WI38 (cell line): ENCODE data around the gene MDC1.

Experiments used
- H3K4me3 ChIP-seq: 2 replicates; pipeline ENCODE4 v1.5.1; 2011; ENCODE audit warnings: low read depth, mild to moderate bottlenecking, control low read depth, low read length
- TF ChIP-seq, protein P1 (sequence below): IDR thresholded peaks from 2 replicates; pipeline ENCODE4 v1.5.1; 2012; ENCODE audit warnings: low read depth, mild to moderate bottlenecking, control low read depth, low read length

The MDC1 gene

DNA sequence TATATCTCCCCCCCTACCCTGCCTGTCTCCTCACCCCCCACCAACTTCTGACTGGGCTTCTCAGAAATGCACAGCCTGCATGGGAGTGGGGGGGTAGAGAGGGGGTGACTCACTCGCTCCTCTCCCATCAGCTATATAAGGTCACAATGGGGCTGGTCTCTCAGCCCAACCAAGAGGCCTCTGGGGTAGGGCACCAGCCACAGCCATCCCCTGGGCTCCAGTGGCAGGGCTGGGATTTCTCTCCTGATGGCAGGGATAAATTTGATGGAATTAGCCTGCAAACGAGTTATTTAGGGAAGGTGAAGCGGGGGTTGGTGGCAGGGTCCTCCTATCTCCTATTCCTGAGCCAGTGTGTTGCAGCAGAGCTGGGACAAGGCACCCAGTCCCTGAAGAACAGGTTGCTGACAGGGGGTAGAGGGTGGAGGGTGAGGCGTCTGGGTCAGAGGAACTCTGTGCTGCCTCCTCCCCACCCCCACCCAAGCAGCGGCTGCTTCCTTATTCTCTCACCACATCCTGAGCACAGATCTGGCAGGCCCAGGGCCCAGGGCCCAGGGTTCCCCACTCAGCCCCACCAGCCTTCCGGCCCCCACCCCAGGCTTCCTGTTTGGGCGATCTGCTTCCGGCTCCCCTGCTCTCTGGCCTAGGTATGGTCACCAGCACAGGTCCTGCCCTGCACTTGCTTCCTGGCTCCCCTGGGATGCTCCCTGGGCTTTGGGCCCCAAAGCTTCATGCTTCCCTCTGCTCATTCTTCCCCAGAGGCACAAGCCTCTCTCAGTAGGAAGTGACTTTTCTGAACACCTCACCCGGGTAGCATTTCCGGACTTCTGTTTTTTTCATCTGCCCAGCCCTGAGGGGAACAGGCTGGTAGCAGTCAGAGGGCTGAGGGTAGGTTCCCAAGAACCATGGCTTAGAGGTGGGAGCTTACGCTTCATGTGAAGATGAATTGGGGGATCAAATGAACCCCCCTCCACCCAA is 34.7 kb downstream of the MDC1 start:
- TF ChIP-seq, protein P1, sequence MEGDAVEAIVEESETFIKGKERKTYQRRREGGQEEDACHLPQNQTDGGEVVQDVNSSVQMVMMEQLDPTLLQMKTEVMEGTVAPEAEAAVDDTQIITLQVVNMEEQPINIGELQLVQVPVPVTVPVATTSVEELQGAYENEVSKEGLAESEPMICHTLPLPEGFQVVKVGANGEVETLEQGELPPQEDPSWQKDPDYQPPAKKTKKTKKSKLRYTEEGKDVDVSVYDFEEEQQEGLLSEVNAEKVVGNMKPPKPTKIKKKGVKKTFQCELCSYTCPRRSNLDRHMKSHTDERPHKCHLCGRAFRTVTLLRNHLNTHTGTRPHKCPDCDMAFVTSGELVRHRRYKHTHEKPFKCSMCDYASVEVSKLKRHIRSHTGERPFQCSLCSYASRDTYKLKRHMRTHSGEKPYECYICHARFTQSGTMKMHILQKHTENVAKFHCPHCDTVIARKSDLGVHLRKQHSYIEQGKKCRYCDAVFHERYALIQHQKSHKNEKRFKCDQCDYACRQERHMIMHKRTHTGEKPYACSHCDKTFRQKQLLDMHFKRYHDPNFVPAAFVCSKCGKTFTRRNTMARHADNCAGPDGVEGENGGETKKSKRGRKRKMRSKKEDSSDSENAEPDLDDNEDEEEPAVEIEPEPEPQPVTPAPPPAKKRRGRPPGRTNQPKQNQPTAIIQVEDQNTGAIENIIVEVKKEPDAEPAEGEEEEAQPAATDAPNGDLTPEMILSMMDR, result no peak
- peak overlapping the region; percentile 77 for H3K4me3 ChIP-seq

- peak overlapping the region; percentile 77 for H3K4me3 ChIP-seq
- TF ChIP-seq, protein P1, result no peak
Measured at GRCh38 chr6:30681766-30682142, 35.3 kb downstream of the MDC1 start.

DNA sequence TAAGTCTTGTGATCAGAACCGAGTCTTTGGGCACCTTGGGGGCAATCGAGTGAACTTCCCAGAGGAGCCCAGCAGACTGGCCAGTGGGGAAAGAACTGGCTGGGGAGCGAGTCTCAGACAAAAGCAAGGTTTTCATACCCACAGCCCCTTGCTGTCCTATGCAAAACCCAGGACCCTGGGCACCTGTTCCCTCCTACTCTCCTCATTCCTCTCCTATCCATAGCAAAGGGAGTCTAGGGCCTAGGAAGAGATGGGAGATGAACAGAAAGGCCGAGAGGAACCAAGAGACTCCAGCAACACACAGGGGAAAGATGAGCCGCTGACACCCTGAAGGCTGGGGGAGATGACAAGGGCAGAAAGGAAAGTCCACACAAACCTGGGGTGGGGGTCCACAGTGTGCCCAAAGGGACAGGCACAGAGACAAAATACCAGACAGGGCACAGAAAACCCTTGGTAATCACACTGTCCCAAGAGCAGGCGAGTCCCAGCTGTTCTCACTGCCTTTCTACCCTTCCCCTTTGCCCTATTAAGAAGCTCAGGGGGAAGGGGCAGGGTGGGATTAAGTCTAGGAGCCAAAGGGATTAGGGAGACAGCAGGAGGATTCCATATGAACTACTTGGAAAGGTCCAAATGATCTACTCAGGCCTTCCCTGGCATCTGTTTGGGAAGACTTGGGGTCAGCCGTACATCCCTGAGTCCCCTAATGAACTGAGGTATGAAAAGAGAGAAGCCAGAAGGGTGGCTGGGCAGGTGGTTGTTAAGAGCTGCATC is 37.1 kb downstream of the MDC1 start:
- peak overlapping the region; percentile 36 for H3K4me3 ChIP-seq
- TF ChIP-seq, protein P1, result no peak

- peak overlapping the region; percentile 36 for H3K4me3 ChIP-seq
- TF ChIP-seq, protein P1, result peak; percentile 88
Measured at GRCh38 chr6:30678964-30679726, 37.9 kb downstream of the MDC1 start.

GRCh38 chr6:30676660-30677285 is 40.3 kb downstream of the MDC1 start:
- TF ChIP-seq, protein P1, result no peak
- H3K4me3 ChIP-seq, result no peak overlapping the region

GRCh38 chr6:30672445-30673253 is 44.4 kb downstream of the MDC1 start, which contains the start of gene DHX16:
TSS of gene DHX16 (minus strand) at chr6:30673006. CDS start at chr6:30672841, 165 bp downstream.
- TF ChIP-seq, protein P1, result peak; percentile 80
- peak within 1 kb of the TSS; percentile 98 for H3K4me3 ChIP-seq
